HG03066 (cell line): Measurements from ENCODE around the gene C1QTNF5.

Source experiments
- ATAC-seq: cut with Tn5 transposase; IDR thresholded peaks from one replicate; pipeline ENCODE4 v1.9.1; 2021; ENCODE audit warnings: low read depth; ENCODE audit not compliant: unreplicated experiment

The C1QTNF5 gene

GRCh38 chr11:119319136-119319699, 21.5 kb downstream of the C1QTNF5 start:
- ATAC-seq, result no peak

- no peak for ATAC-seq
Observed at GRCh38 chr11:119318240-119319135, 22.2 kb downstream of the C1QTNF5 start.

GRCh38 chr11:119317592-119318239, 23.0 kb downstream of the C1QTNF5 start:
- ATAC-seq, result no peak

DNA sequence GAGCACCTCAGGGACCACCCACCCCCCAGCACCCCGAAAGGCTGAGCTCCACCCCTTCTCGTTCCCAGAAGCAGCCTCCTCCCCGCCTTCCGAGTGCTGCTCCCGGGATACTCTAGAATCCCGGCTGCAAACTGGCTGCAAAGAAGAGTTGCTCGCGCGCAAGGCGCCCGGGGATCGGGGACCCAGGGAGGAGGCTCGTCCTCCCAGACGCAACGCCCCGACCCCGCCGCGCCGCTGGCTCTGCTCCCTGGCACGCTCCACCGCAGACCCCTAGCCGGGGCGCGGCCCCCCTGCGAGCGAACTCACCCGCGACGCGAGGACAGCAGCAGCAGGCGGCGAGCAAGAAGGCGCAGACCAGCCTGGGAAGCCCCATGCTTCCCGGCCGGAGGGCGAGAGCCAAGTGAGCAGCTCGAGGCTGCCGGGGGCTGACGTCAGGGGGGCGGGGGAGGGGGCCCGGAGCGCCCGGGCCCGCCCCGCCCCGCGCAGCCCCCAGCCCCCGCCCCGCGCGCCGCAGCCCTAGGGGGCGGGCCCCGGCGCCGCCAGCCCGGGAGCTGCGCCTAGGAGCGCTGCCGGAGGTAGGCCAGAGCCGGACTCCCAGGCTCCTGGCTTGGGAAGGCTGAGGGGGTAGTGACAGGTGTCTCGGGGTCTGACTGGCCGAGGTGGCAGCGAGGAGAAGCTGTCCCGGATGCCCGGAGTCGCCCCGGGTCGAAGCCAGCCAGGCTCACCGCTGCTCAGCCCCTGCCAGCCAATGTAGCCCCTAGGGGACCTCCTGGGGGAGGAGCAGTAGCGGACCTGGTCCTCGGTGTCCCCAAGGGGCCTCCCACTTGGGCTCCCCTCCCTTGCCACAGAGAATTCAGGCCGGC, 23.7 kb downstream of the C1QTNF5 start, which contains the start of gene MCAM:
Gene MCAM (minus strand): TSS at position 402 of the 863 bp plus-strand sequence. CDS start 29 bp downstream, at position 373.
- no peak for ATAC-seq

- ATAC-seq, result no peak
Observed at GRCh38 chr11:119316016-119316728, 24.5 kb downstream of the C1QTNF5 start.

- ATAC-seq, result no peak
Observed at GRCh38 chr11:119315131-119316015, 25.3 kb downstream of the C1QTNF5 start.

DNA sequence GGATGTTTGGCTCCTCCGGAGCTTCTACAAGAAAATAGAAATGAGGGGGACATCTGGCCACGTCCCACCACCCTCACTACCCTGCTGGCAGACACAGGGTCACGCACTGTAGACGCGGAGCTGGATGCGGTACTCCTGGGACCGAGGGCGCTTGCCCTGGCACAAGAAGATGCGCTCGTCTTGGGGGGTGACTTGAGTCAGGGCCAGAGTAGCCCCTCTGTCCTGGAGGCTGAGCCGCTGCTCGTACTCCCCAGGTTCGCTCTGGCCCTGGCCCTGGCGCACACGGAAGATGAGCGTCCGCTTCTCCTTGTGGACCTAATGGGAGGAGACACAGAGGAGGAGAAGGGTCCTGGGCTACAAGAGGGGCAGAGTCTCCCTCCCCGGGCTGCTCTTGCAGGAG, 26.0 kb downstream of the C1QTNF5 start:
- ATAC-seq, result no peak

DNA sequence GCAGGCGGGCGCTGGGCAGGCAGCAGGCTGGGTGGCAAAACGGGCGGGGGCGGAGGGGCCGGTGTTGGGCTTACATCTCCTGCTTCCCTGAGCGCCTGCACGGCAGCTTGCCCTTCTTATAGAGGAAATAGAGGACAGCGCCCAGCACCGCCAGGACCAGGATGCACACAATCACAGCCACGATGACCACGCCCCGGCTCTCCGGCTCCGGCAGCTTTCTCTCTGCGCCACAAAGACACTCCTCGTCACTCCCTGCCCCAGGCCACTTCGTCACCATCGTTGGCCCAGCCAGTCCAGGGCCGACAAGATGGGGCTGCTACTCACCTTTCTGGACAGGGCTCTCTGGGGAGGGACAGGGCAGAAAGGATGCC, 30.0 kb downstream of the C1QTNF5 start:
- no peak for ATAC-seq

GRCh38 chr11:119309953-119310681, 30.6 kb downstream of the C1QTNF5 start:
- no peak for ATAC-seq

DNA sequence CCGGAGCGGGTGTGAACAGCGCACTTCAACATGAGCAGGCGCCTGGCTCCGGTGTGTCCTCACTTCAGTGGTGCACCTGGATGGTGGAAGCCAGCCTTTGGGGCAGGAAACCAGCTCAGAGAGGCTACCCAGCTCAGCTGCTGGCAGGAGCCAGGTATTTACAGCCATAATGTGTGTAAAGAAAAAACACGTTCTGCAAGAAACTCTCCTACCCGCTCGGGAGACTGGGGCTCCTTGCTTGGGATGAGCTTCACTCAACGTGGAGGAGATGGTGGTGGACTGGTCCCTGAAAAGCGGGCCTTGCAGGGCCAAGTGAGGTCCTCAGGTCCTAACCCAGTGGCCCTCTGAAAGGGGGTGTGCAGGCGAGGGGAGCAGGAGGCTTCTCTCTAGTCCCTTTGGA, 31.3 kb downstream of the C1QTNF5 start:
- ATAC-seq, result no peak

- no peak for ATAC-seq
Observed at GRCh38 chr11:119307974-119308373, 32.7 kb downstream of the C1QTNF5 start.

DNA sequence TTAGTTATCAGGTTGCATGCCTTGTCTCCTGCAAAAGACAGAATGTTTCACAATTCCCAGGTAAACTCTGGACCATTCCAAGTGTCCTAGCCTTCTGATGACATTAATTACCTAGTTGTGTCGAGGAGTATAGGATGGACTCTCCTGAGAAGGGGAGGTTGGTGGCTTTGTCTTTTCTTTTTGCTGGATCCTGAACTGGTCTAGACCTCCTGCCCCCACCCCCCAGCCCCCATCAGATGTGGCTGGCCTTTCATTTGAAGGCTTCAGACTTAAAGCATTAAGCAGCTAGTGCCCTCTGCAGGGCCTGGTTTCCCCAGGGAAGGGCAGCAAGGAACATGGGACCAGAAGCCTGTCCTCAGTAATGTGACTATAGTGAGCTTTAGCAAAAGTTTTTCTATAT, 33.5 kb downstream of the C1QTNF5 start:
- ATAC-seq, result no peak

DNA sequence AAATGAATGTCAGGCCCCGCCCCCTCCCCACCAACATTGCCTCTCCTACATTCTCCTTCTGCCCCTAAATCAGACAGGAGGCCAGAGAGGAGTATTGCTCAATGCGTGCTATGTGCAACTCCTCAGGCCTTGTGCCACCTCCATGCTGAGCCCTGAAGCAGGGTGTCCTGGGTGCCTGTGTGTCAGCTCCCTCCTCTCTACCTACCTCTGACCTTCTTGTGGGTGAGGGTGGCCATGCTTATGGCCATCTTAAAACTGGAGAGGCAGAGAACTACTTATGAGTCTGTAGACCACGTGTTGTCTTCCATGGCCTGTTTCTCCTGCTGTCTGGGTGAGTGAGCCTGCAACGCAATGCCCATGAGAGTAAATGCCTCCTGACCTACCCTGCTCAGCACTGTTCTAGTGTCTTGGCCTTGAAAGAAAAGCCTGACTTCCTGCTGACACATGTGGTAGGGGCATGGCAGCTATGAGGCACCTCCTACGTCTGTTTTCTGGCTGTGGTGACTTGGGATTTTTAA, 34.3 kb downstream of the C1QTNF5 start:
- no peak for ATAC-seq

DNA sequence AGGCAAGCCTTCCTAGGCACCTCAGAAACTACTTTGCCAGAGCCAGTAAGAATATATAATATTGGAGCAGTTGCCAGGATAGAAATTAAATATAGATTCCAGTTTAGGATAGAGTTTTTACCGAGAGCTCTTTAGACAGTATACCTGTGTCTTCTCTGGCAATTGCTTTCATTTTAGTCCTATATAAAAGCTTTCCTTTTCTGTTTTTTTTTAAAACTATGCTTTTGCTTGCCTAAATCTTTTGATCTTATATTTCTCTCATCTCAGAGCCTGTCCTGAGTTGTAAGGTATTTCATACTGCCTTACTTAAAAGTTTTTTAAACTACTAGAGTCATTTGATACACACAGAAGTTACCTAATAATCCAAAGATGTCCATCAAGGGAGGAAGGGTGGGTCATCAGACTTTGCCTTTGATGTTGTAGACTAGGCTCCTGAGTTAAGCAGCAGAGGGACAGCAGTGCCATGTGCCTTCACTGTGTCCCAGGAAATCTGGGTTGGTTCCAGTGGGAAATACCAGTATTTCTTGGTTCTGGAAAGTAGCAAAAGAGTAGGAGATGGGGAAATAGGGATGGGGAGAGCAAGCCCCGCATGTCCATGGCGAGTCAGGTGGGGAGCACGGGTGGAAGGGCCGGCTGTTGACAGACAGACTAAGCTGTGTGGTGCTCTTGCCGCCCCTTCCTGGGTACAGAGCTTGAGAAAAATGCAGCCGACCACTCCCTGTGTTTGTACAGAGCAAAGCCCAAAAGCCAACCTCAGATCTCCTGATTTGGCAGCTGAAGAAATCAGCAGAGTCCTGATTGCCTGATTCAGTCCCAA, 34.9 kb downstream of the C1QTNF5 start:
- no peak for ATAC-seq

DNA sequence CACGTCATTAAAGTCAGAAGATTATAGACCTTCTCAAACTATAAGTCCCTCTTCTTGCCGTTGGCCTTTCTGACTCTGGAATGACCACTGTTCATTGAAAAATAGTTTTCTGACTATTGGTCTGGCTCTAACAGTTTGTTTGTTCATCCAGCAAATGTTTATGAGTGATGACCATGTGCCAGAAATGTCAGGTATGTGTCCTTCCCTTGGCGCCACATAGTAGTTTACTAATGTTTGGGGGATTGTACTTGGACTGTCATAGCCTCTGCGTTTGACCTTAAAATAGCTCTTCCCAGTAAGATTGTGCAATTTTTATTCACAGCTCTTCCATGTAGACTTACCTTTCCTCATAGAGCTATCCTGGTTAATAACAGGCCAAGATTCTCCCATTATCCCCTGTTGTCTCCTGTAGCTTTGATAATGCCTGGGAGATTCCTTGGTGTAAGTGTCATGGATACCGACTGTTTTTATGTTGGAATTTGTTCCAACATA, 37.4 kb downstream of the C1QTNF5 start:
- ATAC-seq, result no peak

- ATAC-seq, result no peak
Observed at GRCh38 chr11:119300198-119300964, 40.3 kb downstream of the C1QTNF5 start.
